GM12878 (cell line): ENCODE data around the gene AARSD1. TPM values are rescaled to one million over a fixed set of nuclear protein-coding genes. Genes with fewer than 3 reads are reported as not detected.

Experiments
- ATAC-seq: fragments of 200-7000 bp; cut with Tn5 transposase; 3 replicates; pipeline ENCODE4 v1.9.1; 2020; ENCODE audit warnings: mild to moderate bottlenecking, moderate library complexity
- BruUV-seq: library from RNA; stranded (reverse); fragments of 400-500 nt; replicated peaks from 2 replicates; lab custom pipeline; 2021; lab: Mats Ljungman, UMichigan
- CTCF ChIA-PET: fragments of 300-600 bp; sonication (Branson Sonifier 250); formaldehyde crosslinking; extraction: SDS; loops from one replicate; lab custom pipeline; 2021; ENCODE audit warnings: inconsistent platforms; lab: Yijun Ruan, JAX
- POLR2A ChIA-PET: fragments of 350-600 bp; formaldehyde crosslinking; extraction: SDS; loops from one replicate; lab custom pipeline; 2021; ENCODE audit warnings: inconsistent platforms; lab: Charles Lee
- RAD21 ChIA-PET: fragments of 300-600 bp; sonication (Branson Sonifier 250); formaldehyde crosslinking; loops from one replicate; lab custom pipeline; 2023; ENCODE audit warnings: antibody characterized with exemption; ENCODE audit not compliant: unreplicated experiment; lab: Charles Lee
- SMC1A ChIA-PET: fragments of 300-600 bp; sonication (Branson Sonifier 250); formaldehyde crosslinking; loops from one replicate; lab custom pipeline; 2023; ENCODE audit not compliant: unreplicated experiment, uncharacterized antibody; lab: Charles Lee
- DNase-seq: peaks from one replicate; pipeline ENCODE4 v3.0.0-alpha.2; 2011; ENCODE audit warnings: low read depth, low spot score
- FAIRE-seq: peaks from 3 replicates; lab custom pipeline; 2011; peaks lifted over from hg19 to GRCh38; lab: Jason Lieb, UNC
- H2AFZ ChIP-seq: 2 replicates; pipeline ENCODE4 v1.6.0; 2011; ENCODE audit warnings: low read depth, low read length, control low read depth; ENCODE audit not compliant: control insufficient read depth
- H3K27ac ChIP-seq: 2 replicates; pipeline ENCODE4 v1.5.1; 2011; ENCODE audit warnings: control low read depth; ENCODE audit not compliant: control insufficient read depth, insufficient read depth
- H3K27me3 ChIP-seq, 2 experiments: replicated peaks in 1 of 2; 2 replicates each; pipeline versions ENCODE4 v1.6.0 to v1.6.1; 2011; ENCODE audit warnings: low read length in 1 of 2; ENCODE audit not compliant: control insufficient read depth in 2 of 2, insufficient read depth in 2 of 2
- H3K36me3 ChIP-seq, 2 experiments: 2 replicates each; pipeline ENCODE4 v1.5.1; 2011; ENCODE audit warnings: low read length in 1 of 2; ENCODE audit not compliant: control insufficient read depth in 2 of 2, insufficient read depth in 2 of 2
- H3K4me1 ChIP-seq: 2 replicates; pipeline ENCODE4 v1.6.1; 2011; ENCODE audit warnings: mild to moderate bottlenecking, low read length, moderate library complexity, mixed read lengths; ENCODE audit not compliant: control insufficient read depth, insufficient read depth
- H3K4me2 ChIP-seq: 2 replicates; pipeline ENCODE4 v1.6.0; 2011; ENCODE audit warnings: control low read depth; ENCODE audit not compliant: control insufficient read depth, insufficient read depth
- H3K4me3 ChIP-seq: fragments of 200-600 bp; sonication (generic); 2 replicates; pipeline ENCODE4 v1.5.1; 2016
- H3K79me2 ChIP-seq: 2 replicates; pipeline ENCODE4 v1.6.0; 2011; ENCODE audit warnings: low read length; ENCODE audit not compliant: control insufficient read depth, insufficient read depth
- H3K9ac ChIP-seq: 2 replicates; pipeline ENCODE4 v1.8.0; 2011; ENCODE audit warnings: low read length, control low read depth, mixed read lengths; ENCODE audit not compliant: control insufficient read depth, insufficient read depth
- H3K9me3 ChIP-seq: replicated peaks from 3 replicates; pipeline ENCODE4 v1.5.1; 2011; ENCODE audit warnings: mild to moderate bottlenecking, low read length; ENCODE audit not compliant: control insufficient read depth, insufficient read depth
- H4K20me1 ChIP-seq: 2 replicates; pipeline ENCODE4 v1.6.0; 2011; ENCODE audit not compliant: control insufficient read depth, insufficient read depth
- FOS ChIP-seq: IDR thresholded peaks from 3 replicates; pipeline ENCODE4 v1.6.1; 2011; ENCODE audit warnings: borderline replicate concordance; ENCODE audit not compliant: insufficient read length; ENCODE audit errors: extremely low read depth
- JUND ChIP-seq: IDR thresholded peaks from 2 replicates; pipeline ENCODE4 v1.6.1; 2012; ENCODE audit warnings: low read depth, mild to moderate bottlenecking, low read length, improper control_type of control experiment, moderate library complexity
- WRNIP1 ChIP-seq: IDR thresholded peaks from 2 replicates; pipeline ENCODE4 v1.6.1; 2011; ENCODE audit warnings: low read depth, low read length, improper control_type of control experiment, borderline replicate concordance
- WGBS: methylation state at CpG from one replicate; pipeline ENCODE4 v1.1.6; 2016; ENCODE audit warnings: low lambda C conversion rate; ENCODE audit not compliant: insufficient replicate concordance, insufficient coverage; ENCODE audit errors: missing lambda C conversion rate; 5-methylcytosine and 5-hydroxymethylcytosine counted together
- in situ Hi-C: fragments of 300-500 bp; cut with MboI; formaldehyde crosslinking; loops from 9 replicates; pipeline ENCODE4 v1.14.3; 2018; ENCODE audit warnings: mixed read lengths
- intact Hi-C: fragments of 100-400 bp; cut with micrococcal nuclease; formaldehyde crosslinking; loops from one replicate; pipeline ENCODE4 v1.14.2; 2022; ENCODE audit not compliant: unreplicated experiment
- polyA plus RNA-seq, 11 experiments: library from polyadenylated mRNA; depleted of rRNA in 4 of 11; unstranded in 6 of 11; stranded (reverse) in 5 of 11; fragments of >200 nt; fragmentation: Nextera tagmentation in 4 of 11; fragmentation: Illumina TruSeq in 1 of 11; extraction: Ambion mirVana in 4 of 11; extraction: Trizol in 1 of 11; gene quantifications; 1 replicate in 1 of 11; 2 replicates in 10 of 11; pipeline versions ENCODE4 v1.2.1 to v1.2.3, GENCODE V29; 2011 to 2016; ENCODE audit warnings: inconsistent platforms in 2 of 11, missing spikeins in 2 of 11, low read depth in 1 of 11
- total RNA-seq, 4 experiments: library from RNA; depleted of rRNA in 3 of 4; stranded (reverse); fragments of >200 nt in 3 of 4; fragmentation: Illumina TruSeq in 1 of 4; extraction: Trizol in 1 of 4; gene quantifications; 2 replicates each; pipeline versions ENCODE4 v1.2.1 to v1.2.3, GENCODE V29; 2013 to 2021
- TF ChIP-seq, protein P1 (sequence below), 3 experiments: IDR thresholded peaks in 2 of 3; conservative IDR thresholded peaks in 1 of 3; 2 replicates each; pipeline ENCODE4 v1.5.1; 2011; ENCODE audit warnings: low read depth in 3 of 3, low read length in 3 of 3, mild to moderate bottlenecking in 3 of 3, control low read depth in 2 of 3, moderate library complexity in 2 of 3, inconsistent platforms in 1 of 3, mixed read lengths in 1 of 3; ENCODE audit not compliant: control insufficient read depth in 2 of 3, insufficient read depth in 1 of 3; ENCODE audit errors: extremely low read depth in 1 of 3
- TF ChIP-seq, protein P2 (sequence below): fragments of 450-650 bp; formaldehyde crosslinking; IDR thresholded peaks from 2 replicates; pipeline ENCODE4 v1.5.0; 2022; ENCODE audit warnings: mild to moderate bottlenecking, missing genetic modification characterization
- TF ChIP-seq, protein P3 (sequence below): IDR thresholded peaks from 2 replicates; pipeline ENCODE4 v1.6.1; 2011; ENCODE audit warnings: borderline replicate concordance, low read depth, mild to moderate bottlenecking, moderate library complexity, low read length; ENCODE audit not compliant: insufficient read depth, poor library complexity, severe bottlenecking

The AARSD1 gene
- total and polyA plus RNA-seq, 10 of the 15 experiments (the other 5 are each of a cell fraction or from before 2014, with no cell fraction given): 32.2 to 86.2 (median 52.8) TPM

DNA sequence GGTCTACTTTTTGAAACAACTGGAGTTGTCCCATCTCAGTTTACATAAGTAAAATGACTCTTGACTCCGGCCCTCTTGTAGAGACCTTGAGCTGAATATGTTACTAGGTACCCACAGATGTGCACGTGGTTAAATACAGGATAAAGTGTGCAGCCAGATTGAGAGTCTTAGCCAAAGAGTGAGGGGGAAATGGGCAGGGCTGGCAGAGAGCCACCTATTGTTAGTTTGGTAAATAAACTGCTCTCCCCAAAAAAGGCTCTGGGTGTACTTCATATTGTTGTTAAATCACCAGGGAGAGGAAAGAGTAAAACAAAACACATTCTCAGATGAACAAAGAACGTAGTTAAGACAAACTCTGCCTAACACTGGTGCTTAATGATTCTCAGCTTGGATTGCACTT is 43.3 kb downstream of the AARSD1 start:
- Histone ChIP-seq H3K9ac (no peak overlapping the region), H3K27me3 (no peaks in the 10 kb centered on the region; a peak in 1 of 4 replicates), H3K9me3 (no peaks in the 10 kb centered on the region), H2AFZ (no peak overlapping the region; the same call in 1 of the 2 replicates), H3K4me3 (no peak overlapping the region), H3K4me2 (no peak overlapping the region), H3K4me1 (no peaks in the 10 kb centered on the region), H3K79me2 (no peaks in the 10 kb centered on the region), H3K36me3 (no peaks in the 10 kb centered on the region), H4K20me1 (no peaks in the 10 kb centered on the region), H3K27ac (no peak overlapping the region)
- TF ChIP-seq FOS (no peak), JUND (no peak), WRNIP1 (no peak)
- TF ChIP-seq, protein P1, sequence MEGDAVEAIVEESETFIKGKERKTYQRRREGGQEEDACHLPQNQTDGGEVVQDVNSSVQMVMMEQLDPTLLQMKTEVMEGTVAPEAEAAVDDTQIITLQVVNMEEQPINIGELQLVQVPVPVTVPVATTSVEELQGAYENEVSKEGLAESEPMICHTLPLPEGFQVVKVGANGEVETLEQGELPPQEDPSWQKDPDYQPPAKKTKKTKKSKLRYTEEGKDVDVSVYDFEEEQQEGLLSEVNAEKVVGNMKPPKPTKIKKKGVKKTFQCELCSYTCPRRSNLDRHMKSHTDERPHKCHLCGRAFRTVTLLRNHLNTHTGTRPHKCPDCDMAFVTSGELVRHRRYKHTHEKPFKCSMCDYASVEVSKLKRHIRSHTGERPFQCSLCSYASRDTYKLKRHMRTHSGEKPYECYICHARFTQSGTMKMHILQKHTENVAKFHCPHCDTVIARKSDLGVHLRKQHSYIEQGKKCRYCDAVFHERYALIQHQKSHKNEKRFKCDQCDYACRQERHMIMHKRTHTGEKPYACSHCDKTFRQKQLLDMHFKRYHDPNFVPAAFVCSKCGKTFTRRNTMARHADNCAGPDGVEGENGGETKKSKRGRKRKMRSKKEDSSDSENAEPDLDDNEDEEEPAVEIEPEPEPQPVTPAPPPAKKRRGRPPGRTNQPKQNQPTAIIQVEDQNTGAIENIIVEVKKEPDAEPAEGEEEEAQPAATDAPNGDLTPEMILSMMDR (IDR thresholded peaks at IDR 0.05 in 2 of 3, conservative IDR thresholded peaks at IDR 0.05 in 1 of 3; ENCODE audit: control insufficient read depth in 2 of 3, extremely low read depth in 1 of 3, insufficient read depth in 1 of 3, low read depth in 3 of 3, low read length in 3 of 3): no peak
- TF ChIP-seq, protein P2, sequence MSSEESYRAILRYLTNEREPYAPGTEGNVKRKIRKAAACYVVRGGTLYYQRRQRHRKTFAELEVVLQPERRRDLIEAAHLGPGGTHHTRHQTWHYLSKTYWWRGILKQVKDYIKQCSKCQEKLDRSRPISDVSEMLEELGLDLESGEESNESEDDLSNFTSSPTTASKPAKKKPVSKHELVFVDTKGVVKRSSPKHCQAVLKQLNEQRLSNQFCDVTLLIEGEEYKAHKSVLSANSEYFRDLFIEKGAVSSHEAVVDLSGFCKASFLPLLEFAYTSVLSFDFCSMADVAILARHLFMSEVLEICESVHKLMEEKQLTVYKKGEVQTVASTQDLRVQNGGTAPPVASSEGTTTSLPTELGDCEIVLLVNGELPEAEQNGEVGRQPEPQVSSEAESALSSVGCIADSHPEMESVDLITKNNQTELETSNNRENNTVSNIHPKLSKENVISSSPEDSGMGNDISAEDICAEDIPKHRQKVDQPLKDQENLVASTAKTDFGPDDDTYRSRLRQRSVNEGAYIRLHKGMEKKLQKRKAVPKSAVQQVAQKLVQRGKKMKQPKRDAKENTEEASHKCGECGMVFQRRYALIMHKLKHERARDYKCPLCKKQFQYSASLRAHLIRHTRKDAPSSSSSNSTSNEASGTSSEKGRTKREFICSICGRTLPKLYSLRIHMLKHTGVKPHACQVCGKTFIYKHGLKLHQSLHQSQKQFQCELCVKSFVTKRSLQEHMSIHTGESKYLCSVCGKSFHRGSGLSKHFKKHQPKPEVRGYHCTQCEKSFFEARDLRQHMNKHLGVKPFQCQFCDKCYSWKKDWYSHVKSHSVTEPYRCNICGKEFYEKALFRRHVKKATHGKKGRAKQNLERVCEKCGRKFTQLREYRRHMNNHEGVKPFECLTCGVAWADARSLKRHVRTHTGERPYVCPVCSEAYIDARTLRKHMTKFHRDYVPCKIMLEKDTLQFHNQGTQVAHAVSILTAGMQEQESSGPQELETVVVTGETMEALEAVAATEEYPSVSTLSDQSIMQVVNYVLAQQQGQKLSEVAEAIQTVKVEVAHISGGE: no peak
- TF ChIP-seq, protein P3, sequence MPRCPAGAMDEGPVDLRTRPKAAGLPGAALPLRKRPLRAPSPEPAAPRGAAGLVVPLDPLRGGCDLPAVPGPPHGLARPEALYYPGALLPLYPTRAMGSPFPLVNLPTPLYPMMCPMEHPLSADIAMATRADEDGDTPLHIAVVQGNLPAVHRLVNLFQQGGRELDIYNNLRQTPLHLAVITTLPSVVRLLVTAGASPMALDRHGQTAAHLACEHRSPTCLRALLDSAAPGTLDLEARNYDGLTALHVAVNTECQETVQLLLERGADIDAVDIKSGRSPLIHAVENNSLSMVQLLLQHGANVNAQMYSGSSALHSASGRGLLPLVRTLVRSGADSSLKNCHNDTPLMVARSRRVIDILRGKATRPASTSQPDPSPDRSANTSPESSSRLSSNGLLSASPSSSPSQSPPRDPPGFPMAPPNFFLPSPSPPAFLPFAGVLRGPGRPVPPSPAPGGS: no peak
- CTCF ChIA-PET: interaction anchor here (0.8 to 6.7 kb wide), 3 partner anchors 9 to 101 kb away, joined by 3 to 40 read pairs (median 8); no protein-coding TSS in a partner anchor
- DNase-seq (no peak), ATAC-seq (peak; percentile 45), FAIRE-seq (no peak)
- SMC1A ChIA-PET: interaction anchor here (2.0 kb wide), 1 partner anchor 8 kb away, joined by 11 read pairs; no protein-coding TSS in a partner anchor
- intact Hi-C loops (no loop called here), in situ Hi-C loops (no loop called here)
- WGBS: 0% methylated on average over 3 of the region's 3 CpGs
- POLR2A ChIA-PET: no interaction called here
- RAD21 ChIA-PET: interaction anchor here (2.4 kb wide), 1 partner anchor 8 kb away, joined by 8 read pairs; no protein-coding TSS in a partner anchor
- no TSS peak for BruUV-seq
